Measurements from ENCODE around the gene YES1.

The YES1 gene
- 14.9 to 72.0 (median 29.7) reads per million in 4 experiments for total RNA-seq

DNA sequence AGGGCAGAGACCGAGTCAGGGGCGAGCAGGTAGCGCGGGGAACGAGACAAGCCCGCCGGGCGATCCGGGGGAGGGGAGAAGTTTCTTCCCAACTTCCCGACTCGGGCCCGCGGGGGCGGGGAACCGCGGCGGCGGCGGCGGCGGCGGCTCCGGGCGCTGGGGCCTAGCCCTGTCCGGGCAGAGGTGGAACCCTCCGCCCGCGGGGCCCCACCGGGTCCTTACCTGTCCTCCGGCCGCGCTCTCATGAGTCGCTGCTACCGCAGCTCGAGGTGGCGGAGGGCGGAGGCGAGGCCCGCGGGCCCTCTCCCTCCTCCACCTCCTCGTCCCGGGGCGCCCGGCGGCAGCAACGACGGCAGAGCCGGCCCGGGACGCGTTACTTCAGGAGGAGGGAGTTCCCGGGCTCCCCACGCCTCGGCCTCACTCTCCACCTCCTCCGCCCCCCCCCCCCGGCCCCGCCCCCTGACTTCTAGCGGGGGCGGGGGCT, at the start of gene YES1:
YES1 (minus strand) TSS at position 351 of the 484 bp plus-strand sequence. CDS start 55,415 bp downstream, outside the sequence.
- DNase-seq = peak; percentile 78

DNA sequence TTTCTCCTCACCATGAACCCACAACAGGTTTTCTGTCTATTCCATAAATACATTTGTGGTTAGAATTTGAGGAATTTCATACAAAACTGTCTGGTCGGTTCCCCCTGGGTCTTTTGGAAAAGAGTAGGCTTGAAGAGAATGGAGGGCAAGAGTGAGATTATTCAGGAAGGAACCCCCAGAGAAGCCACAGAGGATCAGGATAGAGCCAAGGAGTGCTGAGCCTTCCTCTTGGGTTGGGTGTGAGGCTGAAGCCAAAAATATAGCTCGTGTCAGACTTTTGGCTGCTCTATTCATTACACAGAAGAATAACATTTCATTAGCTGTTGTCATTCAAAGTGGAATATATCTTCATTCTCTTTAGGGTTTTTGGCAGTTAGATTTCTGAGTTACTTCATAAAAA, 45.9 kb upstream of the YES1 start:
- no peak for DNase-seq

- no peak for DNase-seq
Measured at GRCh38 chr18:853471-853870, 41.4 kb upstream of the YES1 start.

DNA sequence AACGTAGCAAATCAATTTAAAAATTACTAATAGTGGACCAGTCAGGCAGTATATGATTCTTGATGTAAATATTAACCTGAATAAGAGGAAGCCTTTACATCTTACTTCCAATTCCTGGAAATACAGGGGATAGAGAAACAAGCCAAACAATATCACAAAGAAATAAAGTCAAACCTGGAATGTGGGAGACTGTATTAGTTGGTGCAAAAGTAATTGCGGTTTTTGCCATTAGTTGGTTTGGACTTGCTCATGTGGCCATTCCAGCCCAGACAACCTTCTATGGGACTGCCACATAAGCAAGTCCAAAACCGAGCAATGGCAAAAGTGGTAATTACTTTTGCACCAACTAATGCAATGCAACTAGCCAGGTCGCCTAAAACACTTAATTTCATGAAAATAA, 38.9 kb upstream of the YES1 start:
- DNase-seq = no peak

GRCh38 chr18:849021-849420, 37.0 kb upstream of the YES1 start:
- no peak for DNase-seq

DNA sequence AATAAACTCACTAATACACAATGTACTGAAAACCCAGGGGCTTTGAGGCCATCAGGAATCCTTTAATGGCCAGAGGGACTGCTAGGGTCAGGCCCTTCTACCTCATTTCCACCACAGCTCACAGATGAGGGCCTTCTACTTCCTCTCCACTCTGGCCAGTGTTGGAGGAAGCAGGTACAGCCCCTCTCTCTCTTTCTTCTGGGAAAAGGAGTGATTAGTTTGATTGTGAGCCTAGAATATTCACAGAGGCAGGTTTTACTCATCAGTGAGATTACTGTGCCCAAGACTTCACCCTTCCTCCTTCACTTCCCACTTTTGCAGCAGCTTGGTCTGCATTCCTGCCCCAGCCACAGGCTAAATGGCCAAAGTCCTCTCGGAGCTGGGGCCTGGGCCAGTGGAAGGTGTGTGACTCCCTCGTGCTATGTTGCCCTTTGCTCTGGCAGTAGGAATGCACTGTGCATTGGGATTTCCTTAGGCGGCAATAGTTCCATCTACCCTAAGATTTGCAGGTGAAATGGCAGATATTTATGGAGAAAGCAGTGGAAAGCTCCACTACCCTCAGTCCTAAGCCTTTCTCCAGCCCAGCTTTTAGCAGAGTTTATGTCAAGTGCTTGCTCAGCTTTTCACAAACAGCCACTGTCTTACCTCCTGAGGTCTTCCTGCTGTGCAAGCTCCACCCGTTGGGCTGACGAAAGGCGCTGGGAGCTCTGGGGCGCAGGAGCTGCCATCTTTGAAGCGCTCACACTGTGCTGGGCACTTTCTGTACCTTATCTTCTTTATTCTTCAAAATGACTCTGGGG, 36.2 kb upstream of the YES1 start:
- no peak for DNase-seq

DNA sequence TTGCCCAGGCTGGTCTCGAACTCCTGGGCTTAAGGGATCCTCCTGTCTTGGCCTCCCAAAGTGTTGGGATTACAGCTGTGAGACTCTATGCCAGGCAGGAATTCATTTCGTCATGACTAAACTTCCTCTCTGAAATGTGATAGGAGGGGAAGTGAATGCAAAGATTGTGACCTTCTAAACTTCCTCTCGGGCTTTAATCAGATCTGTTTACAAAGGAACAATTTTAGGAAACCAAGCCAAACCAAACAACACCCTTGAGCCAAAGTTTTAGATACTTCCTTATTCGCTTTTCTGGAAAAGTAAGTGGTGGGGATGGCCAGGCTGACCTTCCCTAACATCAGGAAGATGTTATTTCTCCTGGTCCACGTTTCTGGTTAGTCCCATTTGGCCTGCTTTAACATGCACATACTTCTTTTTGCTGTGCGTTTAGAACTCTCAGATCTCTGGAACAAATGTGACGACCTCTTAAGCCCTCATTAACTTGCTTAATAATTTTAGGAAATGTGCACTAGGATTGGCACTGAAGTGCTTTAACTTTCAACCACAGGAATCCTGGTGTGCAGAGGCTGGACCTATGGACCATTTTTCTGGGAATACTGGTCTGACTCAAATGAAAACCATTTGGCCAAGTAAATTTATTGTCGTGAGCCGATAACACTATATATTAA, 33.2 kb upstream of the YES1 start:
- no peak for DNase-seq

DNA sequence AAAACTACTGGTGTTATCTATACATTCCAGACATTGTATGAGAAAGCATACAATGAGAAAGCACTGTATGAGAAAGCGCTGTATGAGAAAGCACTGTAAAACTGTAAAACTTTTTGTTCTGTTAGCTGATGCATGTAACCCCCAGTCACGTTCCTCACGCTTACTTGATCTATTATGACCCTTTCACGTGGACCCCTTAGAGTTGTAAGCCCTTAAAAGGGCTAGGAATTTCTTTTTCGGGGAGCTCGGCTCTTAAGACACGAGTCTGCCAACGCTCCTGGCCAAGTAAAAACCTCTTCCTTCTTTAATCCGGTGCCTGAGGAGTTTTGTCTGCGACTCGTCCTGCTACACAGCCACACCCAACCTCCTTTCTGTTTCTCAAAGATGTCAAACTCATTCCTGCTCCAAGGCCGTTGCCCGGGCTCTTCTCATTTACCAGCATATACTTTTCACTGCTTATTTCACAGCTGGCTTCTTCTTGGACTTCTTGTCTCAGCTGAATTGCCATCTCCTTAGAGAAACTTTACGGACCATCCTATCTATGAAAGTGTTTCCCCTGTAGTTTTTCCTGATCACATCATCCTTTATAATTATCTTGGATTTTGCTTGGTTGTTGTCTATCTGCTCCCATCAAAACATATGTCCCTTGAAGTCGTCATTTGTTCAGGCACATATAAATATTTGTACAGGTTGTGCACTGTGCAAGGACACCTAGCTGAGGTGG, 29.8 kb upstream of the YES1 start:
- DNase-seq = no peak

DNA sequence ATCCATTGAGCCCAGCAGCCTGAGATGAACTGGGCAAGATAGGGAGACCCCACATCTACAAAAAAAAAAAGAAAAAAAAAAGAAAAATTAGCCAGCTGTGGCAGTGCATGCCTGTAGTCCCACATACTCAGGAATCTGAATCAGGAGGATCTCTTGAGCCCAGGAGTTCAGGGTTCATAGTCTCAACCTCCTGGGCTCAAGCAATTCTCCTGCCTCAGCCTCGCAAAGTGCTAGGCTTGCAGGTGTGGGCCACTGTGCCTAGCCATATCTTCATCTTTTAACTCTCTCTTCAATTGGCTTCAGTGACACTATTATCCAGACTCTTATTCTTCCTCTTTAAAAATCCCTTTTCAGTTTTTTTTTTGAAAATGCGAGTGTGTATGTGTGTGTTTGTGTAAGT, 28.5 kb upstream of the YES1 start:
- DNase-seq = no peak

DNA sequence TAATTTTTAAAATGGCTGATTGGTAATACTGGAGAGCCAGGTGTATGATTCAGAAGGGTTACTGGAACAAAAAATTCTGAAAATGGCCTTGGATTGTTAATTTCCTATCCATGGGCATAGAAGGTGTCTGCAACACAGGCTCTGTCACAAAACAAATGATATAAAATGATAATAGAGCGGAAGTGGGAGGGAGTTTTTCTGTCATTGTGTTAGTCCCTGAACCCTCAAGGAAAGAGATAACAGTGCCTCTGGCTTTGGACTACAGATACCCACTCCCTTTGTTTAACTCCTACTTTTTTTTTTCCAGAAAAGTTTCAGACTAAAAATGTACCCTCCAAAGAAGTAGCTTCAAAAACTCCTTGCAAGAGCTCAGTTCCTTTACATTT, 28.0 kb upstream of the YES1 start:
- no peak for DNase-seq

- DNase-seq = peak; percentile 82
Measured at GRCh38 chr18:839224-840022, 27.4 kb upstream of the YES1 start.

- DNase-seq = no peak
Measured at GRCh38 chr18:837922-838321, 25.9 kb upstream of the YES1 start.

GRCh38 chr18:834082-834720, 22.2 kb upstream of the YES1 start:
- no peak for DNase-seq

GRCh38 chr18:833197-833596, 21.2 kb upstream of the YES1 start:
- DNase-seq = no peak

- no peak for DNase-seq
Measured at GRCh38 chr18:832085-832681, 20.1 kb upstream of the YES1 start.

- DNase-seq = peak; percentile 23
Measured at GRCh38 chr18:830315-830901, 18.4 kb upstream of the YES1 start.

DNA sequence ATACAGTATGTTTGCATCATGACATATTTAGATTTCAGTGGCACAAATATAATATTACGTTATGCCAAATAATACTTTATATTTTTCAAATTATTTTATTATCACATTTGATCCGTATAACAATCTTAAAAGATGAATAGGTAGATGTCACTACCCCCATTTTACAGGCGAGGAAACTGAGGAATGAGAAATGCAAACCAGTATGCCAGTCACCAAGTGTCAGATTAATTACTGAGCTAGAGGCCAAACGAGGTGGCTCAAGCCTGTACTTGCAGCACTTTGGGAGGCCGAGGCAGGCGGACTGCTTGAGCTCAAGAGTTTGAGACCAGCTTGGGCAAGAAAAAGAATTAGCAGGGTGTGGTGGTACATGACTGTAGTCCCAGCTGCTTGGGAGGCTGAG, 17.4 kb upstream of the YES1 start:
- DNase-seq = no peak

DNA sequence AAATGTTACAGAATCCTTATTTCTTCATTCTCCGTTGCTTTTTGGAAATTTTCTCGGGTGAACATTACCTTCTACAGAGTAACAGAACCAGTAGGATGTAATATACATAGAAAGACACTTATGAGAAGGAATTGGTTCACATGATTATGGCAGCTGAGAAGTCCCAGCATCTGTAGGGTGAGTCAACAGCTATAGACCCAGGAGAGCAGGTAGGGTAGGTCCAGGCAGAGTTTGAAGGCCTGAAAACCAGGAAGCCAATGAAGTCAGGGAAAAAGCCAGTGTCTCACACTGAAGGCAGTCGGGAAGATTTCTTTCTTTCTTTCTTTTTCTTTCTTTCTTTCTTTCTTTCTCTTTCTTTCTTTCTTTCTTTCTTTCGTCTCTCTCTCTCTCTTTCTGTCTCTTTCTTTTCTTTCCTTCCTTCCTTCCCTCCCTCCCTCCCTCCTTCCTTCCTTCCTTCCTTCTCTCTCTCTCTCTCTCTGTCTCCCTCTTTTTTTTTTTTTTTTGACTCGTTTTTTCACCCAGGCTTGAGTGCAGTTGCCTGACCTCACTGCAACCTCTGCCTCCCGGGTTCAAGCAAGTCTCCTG, 15.1 kb upstream of the YES1 start:
- no peak for DNase-seq

GRCh38 chr18:825891-826585, 14.0 kb upstream of the YES1 start:
- no peak for DNase-seq

DNA sequence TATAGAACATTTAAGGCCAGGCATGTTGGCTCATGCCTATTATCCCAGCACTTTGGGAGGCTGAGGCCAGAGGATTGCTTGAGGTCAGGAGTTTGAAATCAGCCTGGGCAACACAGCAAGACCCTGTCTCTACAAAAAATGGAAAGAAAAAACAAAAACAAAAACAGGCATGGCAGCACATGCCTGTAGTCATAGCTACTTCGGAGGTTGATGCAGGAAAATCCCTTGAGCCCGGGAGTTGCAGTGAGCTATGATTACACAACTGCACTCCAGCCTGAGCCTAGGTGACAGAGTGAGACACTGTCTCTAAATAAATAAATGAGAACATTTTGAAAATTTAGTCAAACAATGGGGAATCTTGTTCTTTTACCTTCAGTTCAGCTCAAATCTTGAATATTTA, 12.1 kb upstream of the YES1 start:
- no peak for DNase-seq

Data from effector CD8-positive, alpha-beta T cell (primary cell).